H9 (cell line): ENCODE results near the gene KSR1. TPM values are rescaled to one million over a fixed set of nuclear protein-coding genes. Genes with fewer than 3 reads are reported as not detected.

Experiments
- DNase-seq: peaks from one replicate; pipeline ENCODE4 v3.0.0-alpha.2; 2017
- H2AFZ ChIP-seq: one replicate; pipeline ENCODE4 v1.6.1; 2013; ENCODE audit warnings: mild to moderate bottlenecking, low read length, control low read depth, moderate library complexity
- H2AK5ac ChIP-seq: 2 replicates; pipeline ENCODE4 v1.6.1; 2013; ENCODE audit warnings: low read length, control low read depth, mixed read lengths; ENCODE audit not compliant: insufficient read length
- H2BK120ac ChIP-seq: one replicate; pipeline ENCODE4 v1.6.1; 2013; ENCODE audit warnings: low read depth, mild to moderate bottlenecking, low read length, control low read depth, inconsistent platforms; ENCODE audit not compliant: poor library complexity, severe bottlenecking
- H2BK12ac ChIP-seq: 2 replicates; pipeline ENCODE4 v1.6.1; 2013; ENCODE audit warnings: low read length, control low read depth, mixed read lengths, low read depth; ENCODE audit not compliant: insufficient read length
- H2BK15ac ChIP-seq: 2 replicates; pipeline ENCODE4 v1.6.1; 2013; ENCODE audit warnings: low read depth, low read length, control low read depth
- H2BK20ac ChIP-seq: one replicate; pipeline ENCODE4 v1.6.1; 2013; ENCODE audit warnings: low read depth, mild to moderate bottlenecking, low read length, control low read depth, inconsistent platforms; ENCODE audit not compliant: poor library complexity, severe bottlenecking
- H2BK5ac ChIP-seq: 2 replicates; pipeline ENCODE4 v1.6.1; 2013; ENCODE audit warnings: low read length, control low read depth, mixed read lengths; ENCODE audit not compliant: insufficient read length
- H3K14ac ChIP-seq: 2 replicates; pipeline ENCODE4 v1.6.1; 2013; ENCODE audit warnings: low read length, control low read depth; ENCODE audit not compliant: insufficient read depth
- H3K18ac ChIP-seq: 2 replicates; pipeline ENCODE4 v1.6.1; 2013; ENCODE audit warnings: low read depth, mild to moderate bottlenecking, mixed read lengths, low read length, control low read depth; ENCODE audit not compliant: insufficient read length
- H3K23ac ChIP-seq: 2 replicates; pipeline ENCODE4 v1.6.1; 2013; ENCODE audit warnings: low read length, control low read depth, mixed read lengths, low read depth; ENCODE audit not compliant: insufficient read length
- H3K23me2 ChIP-seq: 2 replicates; pipeline ENCODE4 v1.6.1; 2013; ENCODE audit warnings: low read depth, mild to moderate bottlenecking, mixed read lengths, low read length, control low read depth; ENCODE audit not compliant: insufficient read length, poor library complexity, severe bottlenecking
- H3K27ac ChIP-seq: 2 replicates; pipeline ENCODE4 v1.5.1; 2013; ENCODE audit warnings: low read length, control low read depth, mixed read lengths, low read depth; ENCODE audit not compliant: insufficient read length
- H3K27me3 ChIP-seq: 2 replicates; pipeline ENCODE4 v1.6.1; 2013; ENCODE audit warnings: low read length, control low read depth, inconsistent platforms; ENCODE audit not compliant: insufficient read depth
- H3K4ac ChIP-seq: 2 replicates; pipeline ENCODE4 v1.6.1; 2013; ENCODE audit warnings: low read depth, mild to moderate bottlenecking, control low read depth, inconsistent platforms, low read length, moderate library complexity
- H3K4me1 ChIP-seq: 2 replicates; pipeline ENCODE4 v1.6.1; 2013; ENCODE audit warnings: low read length, control low read depth, inconsistent platforms; ENCODE audit not compliant: insufficient read depth
- H3K4me2 ChIP-seq: 2 replicates; pipeline ENCODE4 v1.6.1; 2013; ENCODE audit warnings: low read length, control low read depth, mixed read lengths; ENCODE audit not compliant: insufficient read length, insufficient read depth
- H3K56ac ChIP-seq: 2 replicates; pipeline ENCODE4 v1.6.1; 2013; ENCODE audit warnings: low read depth, mild to moderate bottlenecking, mixed read lengths, low read length, control low read depth; ENCODE audit not compliant: insufficient read length
- H3K79me1 ChIP-seq: 2 replicates; pipeline ENCODE4 v1.6.1; 2013; ENCODE audit warnings: low read depth, mild to moderate bottlenecking, moderate library complexity, low read length, control low read depth, inconsistent platforms; ENCODE audit not compliant: insufficient read depth, poor library complexity, severe bottlenecking
- H3K79me2 ChIP-seq: 2 replicates; pipeline ENCODE4 v1.6.1; 2013; ENCODE audit warnings: low read length, control low read depth, inconsistent platforms; ENCODE audit not compliant: insufficient read depth
- H3K9ac ChIP-seq: 2 replicates; pipeline ENCODE4 v1.6.1; 2013; ENCODE audit warnings: low read length, control low read depth, mixed read lengths; ENCODE audit not compliant: insufficient read length; ENCODE audit errors: extremely low read depth
- H3K9me3 ChIP-seq: one replicate; pipeline ENCODE4 v1.6.1; 2013; ENCODE audit warnings: low read depth, low read length, inconsistent platforms; ENCODE audit not compliant: control insufficient read depth
- H3T11ph ChIP-seq: one replicate; pipeline ENCODE4 v1.6.1; 2013; ENCODE audit warnings: mild to moderate bottlenecking, low read length, control low read depth, inconsistent platforms
- H4K20me1 ChIP-seq: one replicate; pipeline ENCODE4 v1.6.1; 2013; ENCODE audit not compliant: control insufficient read depth, insufficient read length, insufficient read depth
- H4K5ac ChIP-seq: 2 replicates; pipeline ENCODE4 v1.6.1; 2013; ENCODE audit warnings: low read depth, mild to moderate bottlenecking, mixed read lengths, low read length, control low read depth; ENCODE audit not compliant: insufficient read length
- H4K8ac ChIP-seq: replicated peaks from 2 replicates; pipeline ENCODE4 v1.6.1; 2013; ENCODE audit warnings: low read length, control low read depth, mixed read lengths, low read depth; ENCODE audit not compliant: insufficient read length
- H4K91ac ChIP-seq: 2 replicates; pipeline ENCODE4 v1.6.1; 2013; ENCODE audit warnings: low read depth, mild to moderate bottlenecking, moderate library complexity, mixed read lengths, low read length, control low read depth; ENCODE audit not compliant: insufficient read length
- H3K27ac Mint-ChIP-seq, 3 experiments: 2 replicates in 2 of 3; 3 replicates in 1 of 3; pipeline ENCODE4 v1.8.0; 2020 to 2021; ENCODE audit warnings: mixed read lengths in 3 of 3, mild to moderate bottlenecking in 1 of 3, moderate library complexity in 1 of 3
- H3K27me3 Mint-ChIP-seq: 2 replicates; pipeline ENCODE4 v1.8.0; 2021; ENCODE audit warnings: low read depth, mild to moderate bottlenecking, moderate library complexity, mixed read lengths
- H3K36me3 Mint-ChIP-seq, 3 experiments: 2 replicates in 2 of 3; 3 replicates in 1 of 3; pipeline ENCODE4 v1.8.0; 2020 to 2021; ENCODE audit warnings: low read depth in 3 of 3, mixed read lengths in 3 of 3; ENCODE audit not compliant: insufficient read depth in 1 of 3
- H3K4me1 Mint-ChIP-seq, 2 experiments: 2 replicates each; pipeline ENCODE4 v1.8.0; 2020; ENCODE audit warnings: mixed read lengths in 2 of 2
- H3K4me3 Mint-ChIP-seq, 2 experiments: 2 replicates in 1 of 2; 3 replicates in 1 of 2; pipeline ENCODE4 v1.8.0; 2020 to 2021; ENCODE audit warnings: mild to moderate bottlenecking in 2 of 2, mixed read lengths in 2 of 2, moderate library complexity in 1 of 2
- H3K9me3 Mint-ChIP-seq, 2 experiments: 2 replicates in 1 of 2; 3 replicates in 1 of 2; pipeline ENCODE4 v1.8.0; 2020; ENCODE audit warnings: mild to moderate bottlenecking in 2 of 2, mixed read lengths in 2 of 2, moderate library complexity in 1 of 2
- WGBS: extraction: QIAGEN DNeasy Blood & Tissue Kit; methylation state at CpG from one replicate; pipeline ENCODE4 v1.1.7; 2013; ENCODE audit warnings: missing lambda C conversion rate, low lambda C conversion rate, mixed read lengths; ENCODE audit not compliant: insufficient read length; ENCODE audit errors: extremely low coverage; 5-methylcytosine and 5-hydroxymethylcytosine counted together
- total RNA-seq: library from RNA; stranded (reverse); gene quantifications from 2 replicates; pipeline ENCODE4 v1.2.1, GENCODE V29; 2021
- TF ChIP-seq, protein P1 (sequence below): fragments of 200-600 bp; sonication (generic); conservative IDR thresholded peaks from 3 replicates; pipeline ENCODE4 v1.8.0; 2021; ENCODE audit warnings: antibody characterized with exemption, mild to moderate bottlenecking

Gene KSR1
- total RNA-seq, 1 experiment from 2014 or later = 44.9 TPM

DNA sequence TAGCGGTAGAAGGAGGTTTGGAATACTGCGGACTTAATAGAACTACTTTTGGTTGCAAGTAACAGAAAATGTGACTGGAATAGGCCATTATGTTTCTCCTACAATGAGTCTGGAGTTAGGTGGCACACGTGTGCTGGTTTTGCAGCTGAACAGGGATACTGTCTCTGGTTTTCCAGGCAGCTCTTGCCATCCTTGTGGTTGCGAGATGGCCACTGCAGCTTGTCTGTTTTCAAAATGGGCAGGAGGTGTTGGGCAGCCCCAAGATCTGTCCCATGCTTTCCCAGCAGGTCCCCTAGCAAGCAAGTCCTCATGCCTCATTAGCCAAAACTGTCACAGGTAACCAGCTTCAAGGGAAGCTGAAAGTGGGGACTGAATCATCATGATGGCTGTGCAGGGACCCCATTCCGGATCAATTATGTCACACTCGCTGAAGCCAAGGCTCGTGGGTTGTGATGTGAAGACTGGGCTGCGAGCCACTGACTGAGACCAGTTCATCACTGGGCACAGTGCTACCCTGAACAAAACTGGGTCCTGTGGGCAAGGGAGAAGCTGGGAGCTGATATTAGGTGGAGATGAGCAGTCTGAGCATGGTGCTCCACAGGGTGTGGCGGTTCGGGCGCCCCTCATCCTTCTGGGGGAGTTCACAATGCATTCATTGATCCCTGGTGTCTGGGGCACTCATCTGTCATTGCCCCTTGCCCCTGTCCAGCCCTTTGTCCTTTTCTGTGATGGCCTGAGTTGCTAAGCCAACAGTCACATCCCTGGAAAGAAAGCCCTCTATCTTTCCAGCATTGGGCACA lies 82.1 kb downstream of the KSR1 start:
- no peak overlapping the region for H2AK5ac ChIP-seq
- H3K56ac ChIP-seq = no peak overlapping the region
- H4K5ac ChIP-seq = no peak overlapping the region
- no peak overlapping the region for H3T11ph ChIP-seq
- no peaks in the 10 kb centered on the region for H4K20me1 ChIP-seq
- H2BK15ac ChIP-seq = no peak overlapping the region
- Mint-ChIP-seq H3K27ac (peak overlapping the region in 1 of 3 experiments; percentile 79; a peak in 2 of 7 replicates), H3K36me3 (no peaks in the 10 kb centered on the region), H3K4me1 (peaks cover 28 to 38% of the 10 kb centered on the region in 2 experiments), H3K9me3 (no peaks in the 10 kb centered on the region), H3K4me3 (no peak overlapping the region), H3K27me3 (no peaks in the 10 kb centered on the region)
- no peak overlapping the region for H3K23ac ChIP-seq
- H2AFZ ChIP-seq = no peak overlapping the region
- H2BK20ac ChIP-seq = no peak overlapping the region
- no peak overlapping the region for H3K18ac ChIP-seq
- no peaks in the 10 kb centered on the region for H3K9me3 ChIP-seq
- no peak for DNase-seq
- no peak overlapping the region for H2BK5ac ChIP-seq
- peaks cover 7% of the 10 kb centered on the region; the same call in 1 of the 2 replicates for H3K79me2 ChIP-seq
- WGBS = no CpG with 5 or more reads among the region's 11 CpGs
- no peak overlapping the region for H3K14ac ChIP-seq
- no peak overlapping the region for H3K9ac ChIP-seq
- no peaks in the 10 kb centered on the region for H3K27me3 ChIP-seq
- H3K79me1 ChIP-seq = peaks cover 4% of the 10 kb centered on the region
- TF ChIP-seq, protein P1, sequence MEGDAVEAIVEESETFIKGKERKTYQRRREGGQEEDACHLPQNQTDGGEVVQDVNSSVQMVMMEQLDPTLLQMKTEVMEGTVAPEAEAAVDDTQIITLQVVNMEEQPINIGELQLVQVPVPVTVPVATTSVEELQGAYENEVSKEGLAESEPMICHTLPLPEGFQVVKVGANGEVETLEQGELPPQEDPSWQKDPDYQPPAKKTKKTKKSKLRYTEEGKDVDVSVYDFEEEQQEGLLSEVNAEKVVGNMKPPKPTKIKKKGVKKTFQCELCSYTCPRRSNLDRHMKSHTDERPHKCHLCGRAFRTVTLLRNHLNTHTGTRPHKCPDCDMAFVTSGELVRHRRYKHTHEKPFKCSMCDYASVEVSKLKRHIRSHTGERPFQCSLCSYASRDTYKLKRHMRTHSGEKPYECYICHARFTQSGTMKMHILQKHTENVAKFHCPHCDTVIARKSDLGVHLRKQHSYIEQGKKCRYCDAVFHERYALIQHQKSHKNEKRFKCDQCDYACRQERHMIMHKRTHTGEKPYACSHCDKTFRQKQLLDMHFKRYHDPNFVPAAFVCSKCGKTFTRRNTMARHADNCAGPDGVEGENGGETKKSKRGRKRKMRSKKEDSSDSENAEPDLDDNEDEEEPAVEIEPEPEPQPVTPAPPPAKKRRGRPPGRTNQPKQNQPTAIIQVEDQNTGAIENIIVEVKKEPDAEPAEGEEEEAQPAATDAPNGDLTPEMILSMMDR = no peak
- H3K4me1 ChIP-seq = no peaks in the 10 kb centered on the region; the same call in 1 of the 2 replicates
- H3K27ac ChIP-seq = no peak overlapping the region
- no peak overlapping the region for H4K8ac ChIP-seq
- H4K91ac ChIP-seq = no peak overlapping the region
- H2BK12ac ChIP-seq = no peak overlapping the region
- no peak overlapping the region for H3K4me2 ChIP-seq
- no peak overlapping the region for H3K4ac ChIP-seq
- no peaks in the 10 kb centered on the region for H3K23me2 ChIP-seq
- no peak overlapping the region for H2BK120ac ChIP-seq
